Cardiac septum (tissue), 1 donor: ENCODE data around the gene HS1BP3. TPM values are rescaled to one million over a fixed set of nuclear protein-coding genes. Genes with fewer than 3 reads are reported as not detected.

Experiments
- DNase-seq: peaks from one replicate; pipeline ENCODE4 v3.0.0-alpha.2; 2020; ENCODE audit warnings: low spot score
- intact Hi-C: fragments of 100-400 bp; cut with DNase I; formaldehyde crosslinking; loops from one replicate; pipeline ENCODE4 v1.14.0; 2022
- total RNA-seq: library from RNA; stranded (reverse); fragmentation: NEBNext Ultra II Directional; extraction: Animal tissue kit (Norgen Biotek cat#: 25700); gene quantifications from one replicate; pipeline ENCODE4 v1.2.1, GENCODE V29; 2021
- donor health status: DM: no; HTN: no; CAD: no.

The HS1BP3 gene
- total RNA-seq, 1 donor from 2014 or later, result 15.6 TPM

- intact Hi-C loops, result no loop called here
- peak; percentile 78 for DNase-seq
Observed at GRCh38 chr2:20625491-20626391, 25.2 kb downstream of the HS1BP3 start.

- intact Hi-C loops, result no loop called here
- peak; percentile 76 for DNase-seq
Observed at GRCh38 chr2:20624884-20625485, 25.9 kb downstream of the HS1BP3 start.

GRCh38 chr2:20624156-20624883 is 26.6 kb downstream of the HS1BP3 start:
- peak; percentile 64 for DNase-seq
- intact Hi-C loops, result no loop called here

GRCh38 chr2:20623741-20624155 is 27.1 kb downstream of the HS1BP3 start:
- intact Hi-C loops, result no loop called here
- DNase-seq, result peak; percentile 70

GRCh38 chr2:20623241-20623640 is 27.7 kb downstream of the HS1BP3 start:
- intact Hi-C loops, result no loop called here
- DNase-seq, result peak; percentile 60

GRCh38 chr2:20622731-20623130 is 28.2 kb downstream of the HS1BP3 start:
- peak; percentile 89 for DNase-seq
- intact Hi-C loops, result loop anchor here (1.0 kb wide), 1 partner anchor 176 kb away; no protein-coding TSS in a partner anchor

- intact Hi-C loops, result loop anchor here (1.0 kb wide), 1 partner anchor 176 kb away; no protein-coding TSS in a partner anchor
- DNase-seq, result peak; percentile 59
Observed at GRCh38 chr2:20622296-20622686, 28.6 kb downstream of the HS1BP3 start.

GRCh38 chr2:20621366-20622295 is 29.3 kb downstream of the HS1BP3 start:
- intact Hi-C loops, result loop anchor here (1.0 kb wide), 1 partner anchor 175 kb away; no protein-coding TSS in a partner anchor

GRCh38 chr2:20620696-20621365 is 30.1 kb downstream of the HS1BP3 start:
- DNase-seq, result peak; percentile 76
- intact Hi-C loops, result no loop called here

More at GRCh38 chr2:20621366-20622295, 29.3 kb downstream of the HS1BP3 start:
- peak; percentile 56 for DNase-seq

GRCh38 chr2:20620271-20620681 is 30.6 kb downstream of the HS1BP3 start:
- intact Hi-C loops, result no loop called here
- peak; percentile 71 for DNase-seq

- intact Hi-C loops, result loop anchor here (2.0 kb wide), 1 partner anchor 41 kb away; no protein-coding TSS in a partner anchor
- peak; percentile 75 for DNase-seq
Observed at GRCh38 chr2:20619624-20620024, 31.3 kb downstream of the HS1BP3 start.

GRCh38 chr2:20618886-20619521 is 31.9 kb downstream of the HS1BP3 start:
- intact Hi-C loops, result loop anchor here (2.0 kb wide), 1 partner anchor 40 kb away; no protein-coding TSS in a partner anchor
- peak; percentile 76 for DNase-seq

GRCh38 chr2:20618468-20618885 is 32.4 kb downstream of the HS1BP3 start:
- intact Hi-C loops, result loop anchor here (2.0 kb wide), 1 partner anchor 40 kb away; no protein-coding TSS in a partner anchor
- DNase-seq, result peak; percentile 77

- intact Hi-C loops, result loop anchor here (2.0 kb wide), 2 partner anchors 19 to 39 kb away; no protein-coding TSS in a partner anchor
- DNase-seq, result peak; percentile 97
Observed at GRCh38 chr2:20617892-20618467, 32.9 kb downstream of the HS1BP3 start.

- intact Hi-C loops, result loop anchor here (2.0 kb wide), 1 partner anchor 18 kb away; no protein-coding TSS in a partner anchor
- peak; percentile 84 for DNase-seq
Observed at GRCh38 chr2:20617081-20617575, 33.8 kb downstream of the HS1BP3 start.

GRCh38 chr2:20616341-20616871 is 34.5 kb downstream of the HS1BP3 start:
- intact Hi-C loops, result loop anchor here (2.0 kb wide), 1 partner anchor 18 kb away; no protein-coding TSS in a partner anchor
- DNase-seq, result peak; percentile 73
